ENCODE results near the gene DUSP15.
"Not testable (repeated sequence)": the region's sequence is repeated elsewhere in the genome, so short reads cannot be mapped to it uniquely, and the experiment has no call there.

Gene DUSP15

GRCh38 chr20:31822421-31823330 lies 47.7 kb downstream of the DUSP15 start:
- DNase-seq (ENCODE audit: low spot score) = peak; percentile 69

DNA sequence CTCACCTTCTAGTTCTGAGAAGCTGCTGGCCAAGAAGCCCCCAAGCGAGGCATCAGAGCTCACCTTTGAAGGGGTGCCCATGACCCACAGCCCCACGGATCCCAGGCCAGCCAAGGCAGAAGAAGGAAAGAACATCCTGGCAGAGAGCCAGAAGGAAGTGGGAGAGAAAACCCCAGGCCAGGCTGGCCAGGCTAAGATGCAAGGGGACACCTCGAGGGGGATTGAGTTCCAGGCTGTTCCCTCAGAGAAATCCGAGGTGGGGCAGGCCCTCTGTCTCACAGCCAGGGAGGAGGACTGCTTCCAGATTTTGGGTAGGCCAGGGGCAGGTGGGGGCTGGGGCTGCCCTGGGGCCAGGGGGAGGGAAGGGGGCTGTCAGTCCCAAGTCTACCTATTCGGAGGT lies 48.9 kb downstream of the DUSP15 start:
- no peak for DNase-seq (ENCODE audit: low spot score)

DNA sequence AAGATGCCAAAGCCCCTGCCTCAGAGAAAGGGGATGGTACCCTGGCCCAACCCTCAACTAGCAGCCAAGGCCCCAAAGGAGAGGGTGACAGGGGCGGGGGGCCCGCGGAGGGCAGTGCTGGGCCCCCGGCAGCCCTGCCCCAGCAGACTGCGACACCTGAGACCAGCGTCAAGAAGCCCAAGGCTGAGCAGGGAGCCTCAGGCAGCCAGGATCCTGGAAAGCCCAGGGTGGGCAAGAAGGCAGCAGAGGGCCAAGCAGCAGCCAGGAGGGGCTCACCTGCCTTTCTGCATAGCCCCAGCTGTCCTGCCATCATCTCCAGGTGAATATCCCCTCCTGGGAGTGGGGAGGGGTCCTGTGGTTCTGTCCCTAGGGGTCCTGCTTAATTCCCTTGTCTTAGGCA lies 50.1 kb downstream of the DUSP15 start:
- no peak for DNase-seq (ENCODE audit: low spot score)

DNA sequence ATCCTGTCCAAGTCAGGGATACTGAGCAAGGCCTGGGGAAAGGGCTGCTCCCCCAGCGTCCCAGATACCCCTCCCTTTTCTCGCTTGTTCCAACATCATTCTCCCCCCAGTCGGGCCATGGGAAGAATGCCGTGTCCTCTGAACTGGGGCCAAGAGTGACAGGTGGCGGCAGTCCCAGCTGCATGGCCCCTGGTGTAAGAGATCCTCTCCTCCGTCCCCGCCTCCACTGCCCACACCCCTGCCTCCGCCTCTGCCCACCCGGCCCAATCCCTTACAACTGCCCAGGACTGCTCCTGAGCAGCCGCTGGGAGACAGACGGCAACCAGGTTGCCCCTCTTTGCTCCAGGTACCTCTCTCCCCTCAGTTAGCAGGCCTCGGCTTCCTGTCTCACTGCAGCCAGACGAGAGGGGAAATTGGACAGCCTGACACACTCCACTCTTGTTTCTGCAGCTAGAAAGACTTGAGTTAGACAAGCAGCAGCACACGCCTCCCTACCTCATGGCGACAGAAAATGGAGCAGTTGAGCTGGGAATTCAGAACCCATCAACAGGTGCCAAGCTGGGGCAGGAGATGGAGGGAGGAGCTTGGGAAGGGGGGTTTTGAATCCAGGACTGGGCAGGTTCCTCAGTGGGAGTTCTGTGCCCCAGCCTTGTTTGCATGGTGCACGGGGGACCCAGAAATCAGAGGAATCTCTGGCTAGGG lies 51.1 kb downstream of the DUSP15 start, which contains the start of gene MYLK2:
Gene MYLK2, plus strand, starts transcription at position 274 of the 702 bp plus-strand sequence. Its CDS starts 225 bp downstream, at position 499.
- DNase-seq (ENCODE audit: low spot score) = no peak

GRCh38 chr20:31818376-31818908 lies 51.9 kb downstream of the DUSP15 start:
- DNase-seq (ENCODE audit: low spot score) = no peak

DNA sequence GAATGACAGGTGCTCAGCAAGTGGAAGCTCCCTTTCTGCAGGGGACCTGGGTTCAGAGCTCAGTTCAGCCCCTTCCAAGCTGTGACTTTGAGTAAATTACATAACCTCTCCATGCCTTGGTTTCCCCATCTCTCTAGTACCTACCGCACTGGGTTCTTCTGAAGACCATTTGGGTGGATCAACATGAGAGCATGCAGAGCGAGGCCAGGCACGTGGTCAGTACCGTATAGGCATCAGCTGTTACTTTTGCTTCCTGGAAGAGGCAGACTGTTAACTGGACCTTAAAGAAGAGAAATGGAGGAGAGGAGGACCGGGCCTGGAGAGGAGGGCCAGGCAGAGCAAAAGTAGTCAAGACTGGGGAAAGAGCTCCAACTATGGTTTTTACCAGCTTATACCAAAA lies 52.9 kb downstream of the DUSP15 start:
- DNase-seq (ENCODE audit: low spot score) = no peak

DNA sequence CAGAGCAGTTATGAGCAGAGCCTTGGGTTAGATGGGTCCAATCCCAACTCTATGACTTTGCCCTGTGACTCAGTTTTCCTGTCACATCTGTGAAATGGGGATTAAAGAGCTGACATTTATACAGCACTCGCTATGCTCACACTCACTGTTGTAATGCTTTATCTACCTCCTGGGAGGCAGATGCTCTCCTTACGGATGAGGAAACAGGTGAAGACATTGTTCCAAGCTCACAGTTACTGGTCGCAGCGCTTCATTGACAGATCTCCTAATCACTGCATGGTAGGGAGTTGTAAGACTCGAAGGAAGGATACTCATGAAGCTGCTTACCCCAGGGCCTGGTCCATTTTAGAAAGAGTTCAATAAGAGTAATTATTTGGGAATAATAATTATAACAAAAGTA lies 54.1 kb downstream of the DUSP15 start:
- no peak for DNase-seq (ENCODE audit: low spot score)

DNA sequence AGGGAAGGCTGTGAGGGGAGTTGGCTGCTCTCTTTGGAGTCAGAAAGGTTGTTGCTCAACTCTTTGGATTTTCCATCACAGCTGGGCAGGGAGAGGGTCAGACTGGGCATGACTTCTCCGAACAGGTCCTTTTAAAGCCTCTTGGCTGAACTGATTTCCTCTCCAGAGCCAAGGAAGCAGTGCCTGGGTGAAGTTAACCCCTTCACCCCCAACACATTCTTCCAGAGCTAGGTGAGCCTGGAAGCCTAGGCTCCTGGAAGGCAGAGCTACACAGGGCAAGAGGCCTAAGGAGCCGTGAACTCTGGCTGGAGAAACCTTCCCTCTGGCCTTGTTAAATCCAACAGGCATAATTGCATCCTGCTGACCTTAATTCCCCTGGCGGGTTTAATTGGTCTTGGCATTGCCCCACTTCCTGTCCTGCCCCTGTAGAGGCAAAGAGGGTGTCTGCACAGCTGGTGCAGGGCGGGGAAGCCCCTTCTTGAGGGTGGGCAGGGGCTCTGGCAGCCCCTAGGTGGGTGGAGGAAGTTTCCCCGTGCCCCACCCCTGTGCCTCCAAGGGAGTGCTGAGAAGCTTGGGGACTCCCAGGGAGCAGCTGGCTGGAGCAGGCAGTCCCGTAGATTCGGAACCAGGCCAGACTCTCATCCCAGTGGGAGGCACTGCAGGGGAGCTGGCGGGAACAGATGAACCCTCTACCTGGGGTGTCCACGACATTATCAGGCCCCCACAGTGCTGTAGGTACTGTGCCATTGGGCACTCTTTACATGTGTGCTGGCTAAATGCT lies 54.7 kb downstream of the DUSP15 start:
- DNase-seq (ENCODE audit: low spot score) = no peak

GRCh38 chr20:31814142-31814541 lies 56.2 kb downstream of the DUSP15 start:
- DNase-seq (ENCODE audit: low spot score) = not testable (repeated sequence)

DNA sequence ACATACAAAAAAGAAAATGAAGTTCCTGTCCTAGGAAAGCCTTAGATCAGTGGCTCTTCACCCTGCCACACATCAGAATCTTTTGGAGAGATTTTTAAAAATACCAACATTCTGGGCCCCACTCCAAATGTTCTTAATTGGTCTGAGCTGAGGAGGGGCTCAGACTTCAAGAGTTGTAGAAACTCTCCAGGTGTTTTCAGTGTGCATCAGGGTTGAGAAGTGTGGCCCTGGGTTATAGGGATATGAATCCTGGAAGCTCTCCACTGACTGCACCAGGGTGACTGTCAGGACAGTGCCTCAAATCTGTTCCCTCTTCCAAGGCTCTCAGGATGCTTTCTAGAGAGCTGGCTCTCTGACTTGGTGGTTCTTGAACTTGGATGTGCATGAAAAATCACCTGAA lies 56.7 kb downstream of the DUSP15 start:
- no peak for DNase-seq (ENCODE audit: low spot score)

- DNase-seq (ENCODE audit: low spot score) = no peak
Observed at GRCh38 chr20:31811796-31812728, 58.3 kb downstream of the DUSP15 start.

GRCh38 chr20:31811198-31811597 lies 59.1 kb downstream of the DUSP15 start:
- DNase-seq (ENCODE audit: low spot score) = no peak
